ENCODE data around the gene LCN15.
"Not testable (repeated sequence)": the region's sequence is repeated elsewhere in the genome, so short reads cannot be mapped to it uniquely, and the experiment has no call there.

LCN15 gene

GRCh38 chr9:136719195-136719880 lies 45.0 kb downstream of the LCN15 start:
- DNase-seq = no peak

- DNase-seq = no peak
Measured at GRCh38 chr9:136718345-136719194, 45.7 kb downstream of the LCN15 start.

GRCh38 chr9:136717399-136717798 lies 46.9 kb downstream of the LCN15 start:
- DNase-seq = no peak

GRCh38 chr9:136714893-136715274 lies 49.4 kb downstream of the LCN15 start:
- no peak for DNase-seq

GRCh38 chr9:136714096-136714892 lies 50.0 kb downstream of the LCN15 start:
- DNase-seq = no peak

- DNase-seq = no peak
Measured at GRCh38 chr9:136713550-136713949, 50.8 kb downstream of the LCN15 start.

GRCh38 chr9:136712690-136713544 lies 51.4 kb downstream of the LCN15 start:
- no peak for DNase-seq

- DNase-seq = peak; percentile 53 to 65
Measured at GRCh38 chr9:136711751-136712689, 52.3 kb downstream of the LCN15 start, which contains the start of gene DIPK1B. Gene DIPK1B, plus strand, starts transcription at chr9:136712572. Its CDS starts 94 bp downstream, at chr9:136712666.

GRCh38 chr9:136711219-136711648 lies 53.1 kb downstream of the LCN15 start:
- not testable (repeated sequence) for DNase-seq

GRCh38 chr9:136710543-136710942 lies 53.8 kb downstream of the LCN15 start:
- DNase-seq = no peak

All from NCI-H1930 (cell line).